Effector memory CD4-positive, alpha-beta T cell (primary cell): ENCODE data around the gene CDKN2AIPNL.

ENCODE experiments used
- DNase-seq, 3 donors: peaks; one replicate each; pipeline ENCODE4 v3.0.0-alpha.2; 2020
- H3K27ac ChIP-seq: 2 replicates; pipeline ENCODE4 v1.7.0; 2013; ENCODE audit warnings: mild to moderate bottlenecking, low read length, moderate library complexity; ENCODE audit not compliant: insufficient read depth, poor library complexity, severe bottlenecking
- H3K27me3 ChIP-seq: replicated peaks from 2 replicates; pipeline ENCODE4 v1.7.0; 2013; ENCODE audit warnings: mild to moderate bottlenecking, low read length; ENCODE audit not compliant: insufficient read depth, control insufficient read depth, poor library complexity, severe bottlenecking
- H3K36me3 ChIP-seq: 2 replicates; pipeline ENCODE4 v1.7.0; 2013; ENCODE audit warnings: mild to moderate bottlenecking, low read length, moderate library complexity; ENCODE audit not compliant: control insufficient read depth, insufficient read depth
- H3K4me1 ChIP-seq: 2 replicates; pipeline ENCODE4 v1.7.0; 2013; ENCODE audit warnings: low read length, mild to moderate bottlenecking; ENCODE audit not compliant: control insufficient read depth, insufficient read depth, poor library complexity, severe bottlenecking
- H3K4me3 ChIP-seq: 2 replicates; pipeline ENCODE4 v1.7.0; 2013; ENCODE audit warnings: low read length, low read depth, mild to moderate bottlenecking; ENCODE audit not compliant: insufficient read depth, poor library complexity, severe bottlenecking
- H3K9me3 ChIP-seq: 2 replicates; pipeline ENCODE4 v1.7.0; 2013; ENCODE audit warnings: mild to moderate bottlenecking, low read length, moderate library complexity; ENCODE audit not compliant: control insufficient read depth

The CDKN2AIPNL gene

GRCh38 chr5:134438721-134439123 is 27.0 kb upstream of the CDKN2AIPNL start:
- Histone ChIP-seq H3K9me3 (no peaks in the 10 kb centered on the region), H3K4me3 (no peak overlapping the region), H3K27ac (no peak overlapping the region)

GRCh38 chr5:134437847-134438581 is 26.3 kb upstream of the CDKN2AIPNL start:
- Histone ChIP-seq H3K27me3 (no peaks in the 10 kb centered on the region), H3K36me3 (no peaks in the 10 kb centered on the region), H3K4me3 (no peak overlapping the region), H3K4me1 (peaks cover 6% of the 10 kb centered on the region), H3K27ac (no peak overlapping the region), H3K9me3 (no peaks in the 10 kb centered on the region)
- no peak for DNase-seq

More at GRCh38 chr5:134438721-134439123, 27.0 kb upstream of the CDKN2AIPNL start:
- no peak for DNase-seq
- H3K27me3 ChIP-seq: no peaks in the 10 kb centered on the region
- peaks cover 6% of the 10 kb centered on the region for H3K4me1 ChIP-seq
- no peaks in the 10 kb centered on the region for H3K36me3 ChIP-seq

GRCh38 chr5:134437340-134437846 is 25.7 kb upstream of the CDKN2AIPNL start:
- no peak overlapping the region for H3K4me3 ChIP-seq
- peak overlapping the region; percentile 59 for H3K27ac ChIP-seq
- peaks cover 6% of the 10 kb centered on the region for H3K4me1 ChIP-seq
- H3K27me3 ChIP-seq: no peaks in the 10 kb centered on the region
- no peaks in the 10 kb centered on the region for H3K9me3 ChIP-seq
- no peak for DNase-seq
- no peaks in the 10 kb centered on the region for H3K36me3 ChIP-seq

GRCh38 chr5:134436523-134437339 is 25.1 kb upstream of the CDKN2AIPNL start:
- peaks cover 6% of the 10 kb centered on the region for H3K4me1 ChIP-seq
- DNase-seq: peak; percentile 29 to 34 (median 31)
- no peaks in the 10 kb centered on the region for H3K9me3 ChIP-seq
- peak overlapping the region; percentile 59 for H3K27ac ChIP-seq
- H3K27me3 ChIP-seq: no peaks in the 10 kb centered on the region
- H3K4me3 ChIP-seq: peak overlapping the region; percentile 15
- no peaks in the 10 kb centered on the region for H3K36me3 ChIP-seq

- H3K36me3 ChIP-seq: no peaks in the 10 kb centered on the region
- H3K27me3 ChIP-seq: no peaks in the 10 kb centered on the region
- H3K27ac ChIP-seq: no peak overlapping the region
- no peaks in the 10 kb centered on the region for H3K9me3 ChIP-seq
- no peak overlapping the region for H3K4me3 ChIP-seq
- DNase-seq: no peak
- peaks cover 6% of the 10 kb centered on the region for H3K4me1 ChIP-seq
Observed at GRCh38 chr5:134435560-134435959, 23.9 kb upstream of the CDKN2AIPNL start.

- no peaks in the 10 kb centered on the region for H3K27me3 ChIP-seq
- H3K9me3 ChIP-seq: no peaks in the 10 kb centered on the region
- no peaks in the 10 kb centered on the region for H3K36me3 ChIP-seq
- no peak for DNase-seq
- H3K4me3 ChIP-seq: no peak overlapping the region
- H3K27ac ChIP-seq: no peak overlapping the region
- H3K4me1 ChIP-seq: peaks cover 6% of the 10 kb centered on the region
Observed at GRCh38 chr5:134432677-134433359, 21.1 kb upstream of the CDKN2AIPNL start.

GRCh38 chr5:134432174-134432573 is 20.5 kb upstream of the CDKN2AIPNL start:
- peaks cover 6% of the 10 kb centered on the region for H3K4me1 ChIP-seq
- no peaks in the 10 kb centered on the region for H3K27me3 ChIP-seq
- DNase-seq: no peak
- no peaks in the 10 kb centered on the region for H3K9me3 ChIP-seq
- H3K36me3 ChIP-seq: no peaks in the 10 kb centered on the region
- H3K4me3 ChIP-seq: no peak overlapping the region
- no peak overlapping the region for H3K27ac ChIP-seq

- no peak overlapping the region for H3K4me3 ChIP-seq
Observed at GRCh38 chr5:134430001-134430569, 18.4 kb upstream of the CDKN2AIPNL start.

GRCh38 chr5:134427540-134428041 is 15.9 kb upstream of the CDKN2AIPNL start:
- Histone ChIP-seq H3K9me3 (no peaks in the 10 kb centered on the region), H3K27ac (no peak overlapping the region), H3K4me3 (no peak overlapping the region), H3K27me3 (no peaks in the 10 kb centered on the region), H3K4me1 (no peaks in the 10 kb centered on the region), H3K36me3 (no peaks in the 10 kb centered on the region)
- DNase-seq: no peak

More at GRCh38 chr5:134430001-134430569, 18.4 kb upstream of the CDKN2AIPNL start:
- Histone ChIP-seq H3K9me3 (no peaks in the 10 kb centered on the region), H3K27ac (no peak overlapping the region), H3K27me3 (no peaks in the 10 kb centered on the region), H3K4me1 (no peaks in the 10 kb centered on the region), H3K36me3 (no peaks in the 10 kb centered on the region)
- no peak for DNase-seq
